HG02981 (cell line): ENCODE data around the gene DAPL1.
"Not testable (repeated sequence)": the region's sequence is repeated elsewhere in the genome, so short reads cannot be mapped to it uniquely, and the experiment has no call there.

Experiments used
- ATAC-seq: cut with Tn5 transposase; IDR thresholded peaks from one replicate; pipeline ENCODE4 v1.9.1; 2021; ENCODE audit warnings: mild to moderate bottlenecking, moderate library complexity; ENCODE audit not compliant: unreplicated experiment

The DAPL1 gene

GRCh38 chr2:158817588-158817987 lies 22.5 kb downstream of the DAPL1 start:
- ATAC-seq: no peak

- ATAC-seq: no peak
Measured at GRCh38 chr2:158818511-158818910, 23.4 kb downstream of the DAPL1 start.

GRCh38 chr2:158822193-158822592 lies 27.1 kb downstream of the DAPL1 start:
- no peak for ATAC-seq

GRCh38 chr2:158823486-158824237 lies 28.5 kb downstream of the DAPL1 start:
- no peak for ATAC-seq

GRCh38 chr2:158825021-158825420 lies 29.9 kb downstream of the DAPL1 start:
- no peak for ATAC-seq

- ATAC-seq: no peak
Measured at GRCh38 chr2:158826965-158827364, 31.8 kb downstream of the DAPL1 start.

GRCh38 chr2:158828378-158829164 lies 33.5 kb downstream of the DAPL1 start:
- no peak for ATAC-seq

GRCh38 chr2:158829167-158829566 lies 34.0 kb downstream of the DAPL1 start:
- no peak for ATAC-seq

- no peak for ATAC-seq
Measured at GRCh38 chr2:158830201-158830600, 35.1 kb downstream of the DAPL1 start.

GRCh38 chr2:158835431-158835830 lies 40.3 kb downstream of the DAPL1 start:
- ATAC-seq: no peak

GRCh38 chr2:158837645-158838044 lies 42.5 kb downstream of the DAPL1 start:
- ATAC-seq: no peak

GRCh38 chr2:158841850-158842249 lies 46.7 kb downstream of the DAPL1 start:
- no peak for ATAC-seq

GRCh38 chr2:158845444-158845843 lies 50.3 kb downstream of the DAPL1 start:
- no peak for ATAC-seq

GRCh38 chr2:158845859-158846258 lies 50.7 kb downstream of the DAPL1 start:
- no peak for ATAC-seq

GRCh38 chr2:158847526-158847925 lies 52.4 kb downstream of the DAPL1 start:
- ATAC-seq: not testable (repeated sequence)

- ATAC-seq: not testable (repeated sequence)
Measured at GRCh38 chr2:158848031-158848970, 53.2 kb downstream of the DAPL1 start.

- not testable (repeated sequence) for ATAC-seq
Measured at GRCh38 chr2:158860179-158860578, 65.1 kb downstream of the DAPL1 start.

- ATAC-seq: not testable (repeated sequence)
Measured at GRCh38 chr2:158861626-158862025, 66.5 kb downstream of the DAPL1 start.

GRCh38 chr2:158865469-158865868 lies 70.4 kb downstream of the DAPL1 start:
- not testable (repeated sequence) for ATAC-seq
